ENCODE measurements around the gene CLDN5. TPM values are rescaled to one million over a fixed set of nuclear protein-coding genes. Genes with fewer than 3 reads are reported as not detected.
"Not testable (repeated sequence)": the region's sequence is repeated elsewhere in the genome, so short reads cannot be mapped to it uniquely, and the experiment has no call there.

CLDN5 gene
- total RNA-seq, 1 experiment from 2014 or later, result not detected

GRCh38 chr22:19550382-19550781 is 26.2 kb upstream of the CLDN5 start:
- in situ Hi-C loops (cut with HindIII; ENCODE audit: low pct_unique_long_range_greater_than_20kb, low sequenced_read_pairs), result no loop called here
- no peak for DNase-seq (ENCODE audit: low read depth, low spot score)

GRCh38 chr22:19549428-19549827 is 25.2 kb upstream of the CLDN5 start:
- DNase-seq (ENCODE audit: low read depth, low spot score), result no peak
- in situ Hi-C loops (cut with HindIII; ENCODE audit: low pct_unique_long_range_greater_than_20kb, low sequenced_read_pairs), result no loop called here

DNA sequence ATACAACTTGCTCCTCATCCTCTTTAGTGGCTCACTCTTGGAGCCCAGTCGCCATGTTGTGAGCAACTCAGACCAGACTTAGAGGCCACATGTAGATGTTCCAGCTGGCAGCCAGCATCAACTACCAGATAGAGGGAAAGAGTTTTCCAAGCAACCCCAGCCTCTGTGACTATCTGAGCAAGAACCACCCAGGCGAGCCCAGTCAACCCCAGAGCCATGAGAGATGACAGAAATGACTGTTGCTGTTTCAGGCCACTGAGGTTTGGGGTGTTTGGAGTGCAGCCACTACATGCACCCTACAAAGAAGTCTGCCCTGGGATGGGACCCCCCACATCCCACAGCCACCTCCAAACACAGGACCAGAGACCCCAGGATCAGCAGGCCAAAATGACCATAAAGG is 24.8 kb upstream of the CLDN5 start:
- DNase-seq (ENCODE audit: low read depth, low spot score), result no peak
- in situ Hi-C loops (cut with HindIII; ENCODE audit: low pct_unique_long_range_greater_than_20kb, low sequenced_read_pairs), result no loop called here

GRCh38 chr22:19548427-19548826 is 24.2 kb upstream of the CLDN5 start:
- DNase-seq (ENCODE audit: low read depth, low spot score); in situ Hi-C loops (cut with HindIII; ENCODE audit: low pct_unique_long_range_greater_than_20kb, low sequenced_read_pairs): not testable (repeated sequence)

DNA sequence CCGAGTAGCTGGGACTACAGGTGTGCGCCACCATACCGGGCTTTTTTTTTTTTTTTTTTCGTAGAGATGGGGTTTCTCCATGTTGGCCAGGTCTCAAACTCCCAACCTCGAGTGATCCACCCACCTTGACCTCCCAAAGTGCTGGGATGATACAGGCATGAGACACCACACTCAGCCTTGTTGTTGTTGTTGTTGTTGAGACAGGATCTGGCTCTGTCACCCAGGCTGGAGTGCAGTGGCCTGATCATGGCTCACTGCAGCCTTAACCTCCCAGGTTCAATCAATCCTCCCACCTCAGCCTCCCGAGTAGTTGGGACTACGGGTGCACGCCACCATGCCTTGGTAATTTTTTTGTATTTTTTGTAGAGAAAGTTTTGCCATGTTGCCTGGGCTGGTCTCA is 23.4 kb upstream of the CLDN5 start:
- in situ Hi-C loops (cut with HindIII; ENCODE audit: low pct_unique_long_range_greater_than_20kb, low sequenced_read_pairs), result no loop called here
- DNase-seq (ENCODE audit: low read depth, low spot score), result no peak

GRCh38 chr22:19546680-19547079 is 22.5 kb upstream of the CLDN5 start:
- DNase-seq (ENCODE audit: low read depth, low spot score), result no peak
- in situ Hi-C loops (cut with HindIII; ENCODE audit: low pct_unique_long_range_greater_than_20kb, low sequenced_read_pairs), result no loop called here

DNA sequence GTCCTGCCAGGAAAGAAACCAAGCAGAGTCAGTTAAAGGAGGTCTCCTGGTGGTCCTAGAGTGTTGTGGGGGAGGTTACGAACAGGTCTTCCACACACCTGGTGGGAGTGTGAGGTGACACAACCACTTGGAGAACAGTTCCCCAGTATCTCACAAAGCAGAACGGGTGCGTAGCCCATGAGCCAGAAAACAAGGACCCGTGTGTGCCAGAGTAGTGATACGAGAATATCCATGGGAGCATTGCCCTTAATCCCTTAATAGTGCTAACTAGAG is 21.7 kb upstream of the CLDN5 start:
- no peak for DNase-seq (ENCODE audit: low read depth, low spot score)
- in situ Hi-C loops (cut with HindIII; ENCODE audit: low pct_unique_long_range_greater_than_20kb, low sequenced_read_pairs), result no loop called here

DNA sequence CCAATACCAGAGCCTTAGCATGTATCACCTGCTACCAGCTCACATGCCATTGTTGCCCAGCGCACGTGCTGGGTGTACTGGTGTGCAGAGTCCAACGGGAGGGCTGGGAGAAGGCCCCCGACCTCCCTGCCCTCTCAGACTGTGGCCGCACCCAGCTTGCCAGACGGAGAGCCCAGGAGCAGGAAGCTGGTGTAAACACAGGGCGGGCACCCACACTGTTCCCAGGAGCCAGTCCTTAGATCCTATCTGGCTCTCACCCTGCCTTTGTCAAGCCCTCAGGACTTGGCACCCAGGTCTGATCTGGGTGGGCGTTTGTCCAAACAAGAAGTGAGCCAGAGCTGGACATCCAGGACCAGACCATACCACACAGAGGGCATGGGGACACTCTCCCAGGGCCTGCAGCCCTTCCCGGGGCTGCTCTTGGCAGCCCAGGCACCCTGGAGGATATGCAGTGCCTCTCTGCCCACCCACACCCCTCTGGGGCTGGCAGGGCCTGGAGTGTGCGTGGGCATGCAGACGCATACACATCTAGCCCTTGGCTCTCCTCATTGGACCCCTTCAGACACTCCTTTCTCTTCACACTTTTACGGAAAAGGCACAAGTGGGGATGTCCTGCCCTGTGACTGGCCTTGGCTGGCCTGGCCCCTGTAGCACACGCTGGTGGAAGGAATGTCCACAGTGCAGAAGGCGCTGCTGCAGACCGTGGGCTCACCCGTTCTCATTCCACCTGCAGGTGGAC is 19.9 kb upstream of the CLDN5 start:
- in situ Hi-C loops (cut with HindIII; ENCODE audit: low pct_unique_long_range_greater_than_20kb, low sequenced_read_pairs), result no loop called here
- no peak for DNase-seq (ENCODE audit: low read depth, low spot score)

DNA sequence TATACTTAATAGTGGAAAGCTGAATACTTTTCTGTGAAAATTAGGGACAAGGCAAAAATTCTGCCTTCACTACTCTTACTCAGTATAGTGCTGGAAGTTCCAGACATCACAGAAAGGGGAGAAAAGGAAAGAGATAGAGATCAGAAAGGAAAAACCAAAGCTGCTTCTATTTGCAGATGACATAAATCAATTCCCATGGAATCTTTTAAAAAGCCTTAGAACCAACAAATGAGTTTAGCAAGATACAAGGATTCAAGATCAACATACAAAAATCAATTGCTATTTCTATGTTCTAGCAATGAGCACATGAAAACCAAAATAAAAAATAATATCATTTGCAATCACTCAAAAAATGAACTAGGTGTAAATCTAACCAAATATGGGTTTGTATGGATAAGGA is 16.2 kb upstream of the CLDN5 start:
- no peak for DNase-seq (ENCODE audit: low read depth, low spot score)
- in situ Hi-C loops (cut with HindIII; ENCODE audit: low pct_unique_long_range_greater_than_20kb, low sequenced_read_pairs), result no loop called here

- in situ Hi-C loops (cut with HindIII; ENCODE audit: low pct_unique_long_range_greater_than_20kb, low sequenced_read_pairs), result no loop called here
- DNase-seq (ENCODE audit: low read depth, low spot score), result no peak
These were observed 13.8 kb upstream of the CLDN5 start for GRCh38 chr22:19537941-19538488.

- DNase-seq (ENCODE audit: low read depth, low spot score), result no peak
- in situ Hi-C loops (cut with HindIII; ENCODE audit: low pct_unique_long_range_greater_than_20kb, low sequenced_read_pairs), result no loop called here
These were observed 12.4 kb upstream of the CLDN5 start for GRCh38 chr22:19536564-19536963.

DNA sequence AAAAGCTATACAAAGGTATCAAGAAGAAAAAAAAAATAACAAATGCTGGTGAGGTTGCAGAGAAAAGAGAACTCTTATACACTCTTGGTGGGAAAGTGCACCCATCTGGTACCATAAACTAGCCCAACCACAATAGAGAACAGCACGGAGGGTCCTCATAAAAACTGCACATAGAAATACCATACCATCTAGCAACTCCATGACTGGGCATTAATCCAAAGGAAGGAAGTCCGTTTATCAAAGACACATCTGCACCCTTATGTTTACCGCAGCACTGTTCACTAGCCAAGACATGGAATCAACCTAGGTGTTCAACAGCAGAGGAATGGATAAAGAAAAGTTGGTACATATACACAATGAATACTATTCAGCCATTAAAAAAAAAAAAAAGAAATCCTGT is 10.8 kb upstream of the CLDN5 start:
- in situ Hi-C loops (cut with HindIII; ENCODE audit: low pct_unique_long_range_greater_than_20kb, low sequenced_read_pairs), result no loop called here
- DNase-seq (ENCODE audit: low read depth, low spot score), result no peak

GRCh38 chr22:19533857-19534256 is 9.6 kb upstream of the CLDN5 start:
- in situ Hi-C loops (cut with HindIII; ENCODE audit: low pct_unique_long_range_greater_than_20kb, low sequenced_read_pairs), result no loop called here

GRCh38 chr22:19533049-19533626 is 8.9 kb upstream of the CLDN5 start:
- in situ Hi-C loops (cut with HindIII; ENCODE audit: low pct_unique_long_range_greater_than_20kb, low sequenced_read_pairs), result no loop called here
- no peak for DNase-seq (ENCODE audit: low read depth, low spot score)

More at GRCh38 chr22:19533857-19534256, 9.6 kb upstream of the CLDN5 start:
- no peak for DNase-seq (ENCODE audit: low read depth, low spot score)

DNA sequence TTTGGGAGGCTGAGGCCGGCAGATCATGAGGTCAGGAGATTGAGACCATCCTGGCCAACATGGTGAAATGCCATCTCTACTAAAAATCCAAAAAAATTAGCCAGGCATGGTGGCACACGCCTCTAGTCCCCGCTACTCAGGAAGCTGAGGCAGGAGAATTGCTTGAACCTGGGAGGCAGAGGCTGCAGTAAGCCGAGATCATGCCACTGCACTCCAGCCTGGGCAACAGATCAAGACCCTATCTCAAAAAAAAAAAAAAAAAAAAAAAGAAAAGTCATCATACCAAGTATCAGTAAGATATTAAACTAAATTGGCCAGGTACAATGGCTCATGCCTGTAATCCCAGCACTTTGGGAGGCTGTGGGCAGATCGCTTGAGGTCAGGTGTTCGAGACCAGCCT is 7.1 kb upstream of the CLDN5 start:
- in situ Hi-C loops (cut with HindIII; ENCODE audit: low pct_unique_long_range_greater_than_20kb, low sequenced_read_pairs); DNase-seq (ENCODE audit: low read depth, low spot score): not testable (repeated sequence)

- in situ Hi-C loops (cut with HindIII; ENCODE audit: low pct_unique_long_range_greater_than_20kb, low sequenced_read_pairs), result no loop called here
- DNase-seq (ENCODE audit: low read depth, low spot score), result no peak
These were observed 6.5 kb upstream of the CLDN5 start for GRCh38 chr22:19530751-19531150.

DNA sequence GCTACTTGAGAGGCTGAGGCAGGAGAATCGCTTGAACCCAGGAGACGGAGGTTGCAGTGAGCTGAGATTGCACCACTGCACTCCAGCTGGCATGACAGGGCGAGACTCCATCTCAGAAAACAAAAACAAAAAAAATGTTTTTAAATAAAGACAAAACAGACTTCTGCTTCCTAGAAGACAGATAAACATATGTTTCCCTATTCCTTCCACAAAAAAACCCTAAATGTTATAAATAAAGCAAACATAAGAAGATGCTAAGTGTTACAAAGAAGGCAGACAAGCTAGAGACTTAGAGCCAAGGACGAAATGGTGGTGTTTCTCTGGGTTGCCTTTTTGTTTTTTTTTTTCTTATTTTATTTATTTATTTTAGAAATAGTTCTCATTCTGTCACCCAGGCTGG is 5.6 kb upstream of the CLDN5 start:
- no peak for DNase-seq (ENCODE audit: low read depth, low spot score)
- in situ Hi-C loops (cut with HindIII; ENCODE audit: low pct_unique_long_range_greater_than_20kb, low sequenced_read_pairs), result no loop called here

GRCh38 chr22:19527861-19528417 is 3.7 kb upstream of the CLDN5 start:
- in situ Hi-C loops (cut with HindIII; ENCODE audit: low pct_unique_long_range_greater_than_20kb, low sequenced_read_pairs), result no loop called here

GRCh38 chr22:19527321-19527721 is 3.1 kb upstream of the CLDN5 start:
- peak; percentile 13 for DNase-seq (ENCODE audit: low read depth, low spot score)
- in situ Hi-C loops (cut with HindIII; ENCODE audit: low pct_unique_long_range_greater_than_20kb, low sequenced_read_pairs), result no loop called here

More at GRCh38 chr22:19527861-19528417, 3.7 kb upstream of the CLDN5 start:
- no peak for DNase-seq (ENCODE audit: low read depth, low spot score)
